Measurements from ENCODE around the gene KLF11.

Gene KLF11

GRCh38 chr2:10043906-10044601 is 704 bp downstream of the KLF11 start:
- DNase-seq, result peak; percentile 94

GRCh38 chr2:10045561-10046355 is 2.4 kb downstream of the KLF11 start:
- no peak for DNase-seq

- DNase-seq, result no peak
These were observed 3.6 kb downstream of the KLF11 start for GRCh38 chr2:10046931-10047330.

- no peak for DNase-seq
These were observed 4.5 kb downstream of the KLF11 start for GRCh38 chr2:10047616-10048500.

GRCh38 chr2:10048501-10049171 is 5.3 kb downstream of the KLF11 start:
- no peak for DNase-seq

GRCh38 chr2:10052216-10052615 is 8.9 kb downstream of the KLF11 start:
- DNase-seq, result no peak

- no peak for DNase-seq
These were observed 10.0 kb downstream of the KLF11 start for GRCh38 chr2:10053351-10053750.

- no peak for DNase-seq
These were observed 11.1 kb downstream of the KLF11 start for GRCh38 chr2:10054424-10054823.

GRCh38 chr2:10054976-10055375 is 11.6 kb downstream of the KLF11 start:
- no peak for DNase-seq

GRCh38 chr2:10056439-10056838 is 13.1 kb downstream of the KLF11 start:
- DNase-seq, result no peak

GRCh38 chr2:10057231-10058107 is 14.1 kb downstream of the KLF11 start:
- DNase-seq, result no peak

GRCh38 chr2:10058251-10059015 is 15.1 kb downstream of the KLF11 start:
- no peak for DNase-seq

GRCh38 chr2:10059016-10059351 is 15.6 kb downstream of the KLF11 start:
- no peak for DNase-seq

GRCh38 chr2:10059552-10060335 is 16.4 kb downstream of the KLF11 start:
- DNase-seq, result no peak

- no peak for DNase-seq
These were observed 18.0 kb downstream of the KLF11 start for GRCh38 chr2:10061221-10061925.

GRCh38 chr2:10062931-10063365 is 19.6 kb downstream of the KLF11 start:
- DNase-seq, result no peak

- no peak for DNase-seq
These were observed 20.2 kb downstream of the KLF11 start for GRCh38 chr2:10063566-10063965.

- DNase-seq, result no peak
These were observed 21.8 kb downstream of the KLF11 start for GRCh38 chr2:10064932-10065772.

GRCh38 chr2:10065773-10066055 is 22.4 kb downstream of the KLF11 start:
- DNase-seq, result no peak
